HG03442 (cell line): Measurements from ENCODE around the gene SFTPD.
"Not testable (repeated sequence)": the region's sequence is repeated elsewhere in the genome, so short reads cannot be mapped to it uniquely, and the experiment has no call there.

ENCODE experiments used
- ATAC-seq: cut with Tn5 transposase; IDR thresholded peaks from one replicate; pipeline ENCODE4 v1.9.1; 2021; ENCODE audit warnings: mild to moderate bottlenecking, moderate library complexity; ENCODE audit not compliant: unreplicated experiment

The SFTPD gene

DNA sequence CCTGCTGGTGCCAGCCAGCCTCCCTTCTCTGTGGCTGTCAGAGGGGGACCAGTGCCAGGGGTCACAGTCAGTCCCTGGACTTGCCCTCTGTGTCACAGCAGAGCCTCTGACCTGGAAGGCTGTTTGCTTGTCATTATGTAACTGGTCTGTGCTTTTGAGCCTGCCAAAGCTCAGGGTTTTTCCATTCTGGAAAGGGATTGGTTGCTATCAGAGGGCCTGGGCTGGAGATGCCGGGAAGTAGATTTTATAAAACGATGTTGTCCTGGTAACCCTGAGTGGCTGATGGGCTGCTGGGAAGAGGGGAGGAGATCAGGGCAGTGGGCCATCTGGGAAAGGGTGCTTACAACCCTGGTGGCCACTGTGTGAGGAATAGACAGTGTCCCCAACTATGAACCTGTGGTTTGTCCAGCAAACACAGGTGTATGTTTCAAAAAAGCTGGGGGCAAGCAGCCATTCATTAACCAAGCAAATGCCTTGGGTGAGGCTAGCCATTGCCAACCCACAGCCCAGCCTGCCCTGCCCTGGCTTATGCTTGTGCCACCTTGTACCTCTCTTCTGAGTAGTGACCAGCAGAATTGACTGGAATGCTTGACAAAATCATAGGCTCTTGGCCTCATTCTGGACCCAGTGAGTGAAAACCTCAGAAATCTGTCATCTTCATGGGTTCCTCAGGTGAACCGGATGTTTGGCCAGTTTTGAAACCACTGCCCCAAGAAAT lies 21.6 kb downstream of the SFTPD start:
- ATAC-seq, result no peak

DNA sequence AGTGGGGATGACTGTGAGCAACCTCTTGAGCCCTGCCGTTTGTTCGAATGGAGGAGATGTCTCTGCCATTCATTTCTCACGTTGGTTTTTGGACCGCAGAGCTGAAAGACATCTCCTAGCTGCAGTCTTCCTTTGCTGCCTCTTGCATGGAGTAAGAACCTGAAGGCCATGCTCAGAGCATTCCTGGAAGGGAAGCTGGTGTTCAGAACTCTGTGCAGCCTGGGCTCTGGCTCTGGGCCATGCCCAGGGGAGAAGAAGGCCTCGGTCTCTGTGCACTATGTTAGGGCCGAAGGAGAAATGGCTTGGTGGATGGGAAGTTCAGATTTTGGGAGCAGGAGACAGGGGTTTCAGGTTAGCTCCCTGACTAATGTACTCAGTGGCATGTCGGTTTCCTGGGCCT lies 22.9 kb downstream of the SFTPD start:
- ATAC-seq, result no peak

DNA sequence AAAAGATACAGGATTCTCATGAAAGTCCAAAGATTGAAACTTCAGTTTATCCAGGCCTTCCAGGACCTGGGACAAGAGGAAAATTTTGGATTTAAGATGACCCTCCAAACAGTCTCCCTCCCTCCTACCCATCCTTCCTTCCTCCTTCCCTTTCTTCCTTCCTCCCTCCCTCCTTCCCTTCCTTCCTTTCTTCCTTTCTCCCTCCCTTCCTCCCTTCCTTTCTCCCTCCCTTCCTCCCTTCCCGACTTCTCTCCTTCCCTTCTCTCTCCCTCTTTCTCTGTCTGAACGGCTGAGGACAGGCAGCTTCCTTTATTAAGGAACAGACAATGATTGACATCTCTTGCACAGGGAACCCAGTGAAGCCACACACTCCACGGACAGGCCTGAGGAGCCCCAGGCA lies 23.3 kb downstream of the SFTPD start:
- ATAC-seq, result no peak

DNA sequence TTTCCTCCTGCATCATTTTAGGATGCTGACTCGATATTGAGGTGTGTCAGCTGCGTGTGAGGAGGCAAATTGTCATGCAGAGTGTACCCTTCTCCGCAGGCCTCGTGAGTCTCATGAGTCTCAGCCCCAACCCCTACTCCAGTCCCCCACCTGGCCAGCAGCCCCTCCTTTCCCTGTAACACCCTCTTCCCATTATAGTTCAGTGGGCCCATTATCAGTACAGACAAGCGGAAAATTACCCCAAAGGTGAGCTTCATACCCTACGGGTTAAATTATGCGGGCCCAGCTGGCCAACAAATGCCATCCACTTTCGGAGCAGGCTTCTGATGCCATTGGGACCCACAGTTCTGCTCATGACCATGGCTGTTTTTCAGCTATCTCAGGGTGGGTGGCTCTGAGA lies 25.2 kb downstream of the SFTPD start:
- no peak for ATAC-seq

DNA sequence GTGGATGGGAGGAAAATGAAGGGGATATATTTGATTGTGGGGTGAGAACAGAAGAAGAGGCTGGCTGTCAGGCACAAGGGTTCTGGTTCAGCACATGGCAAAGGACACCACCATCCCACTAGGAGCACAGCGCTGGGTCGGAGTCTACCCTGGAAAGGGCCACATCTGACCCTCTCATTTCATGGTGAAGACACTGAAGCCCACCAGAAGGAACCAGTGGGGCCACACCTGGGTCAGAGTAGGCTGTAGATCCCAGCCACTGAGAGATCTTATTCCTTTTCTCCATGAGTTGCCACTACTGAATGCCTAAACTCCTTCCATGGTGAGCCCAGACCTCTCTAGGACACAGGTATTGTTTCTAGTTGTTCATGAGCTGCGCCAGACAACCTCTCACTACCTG lies 25.8 kb downstream of the SFTPD start:
- ATAC-seq, result no peak

DNA sequence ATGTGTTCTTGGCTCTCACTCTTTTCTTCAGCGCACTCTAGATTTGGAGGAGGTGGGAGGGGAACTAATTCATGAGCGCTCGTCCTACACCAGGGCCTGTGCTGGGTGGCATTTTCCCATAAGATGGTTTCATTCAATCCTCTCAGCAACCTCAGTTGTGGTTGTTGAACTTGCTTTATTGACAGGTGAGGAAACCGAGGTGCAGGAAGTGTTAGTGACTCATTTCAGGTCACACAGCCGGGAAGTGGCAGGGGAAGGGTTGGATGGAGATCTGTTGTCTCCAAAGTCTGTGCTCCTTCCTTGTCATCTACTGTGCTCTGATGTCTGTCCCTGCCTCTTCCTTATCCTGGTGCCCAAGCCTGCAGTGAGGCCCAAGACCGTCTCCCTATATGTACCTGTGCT lies 26.9 kb downstream of the SFTPD start:
- not testable (repeated sequence) for ATAC-seq

DNA sequence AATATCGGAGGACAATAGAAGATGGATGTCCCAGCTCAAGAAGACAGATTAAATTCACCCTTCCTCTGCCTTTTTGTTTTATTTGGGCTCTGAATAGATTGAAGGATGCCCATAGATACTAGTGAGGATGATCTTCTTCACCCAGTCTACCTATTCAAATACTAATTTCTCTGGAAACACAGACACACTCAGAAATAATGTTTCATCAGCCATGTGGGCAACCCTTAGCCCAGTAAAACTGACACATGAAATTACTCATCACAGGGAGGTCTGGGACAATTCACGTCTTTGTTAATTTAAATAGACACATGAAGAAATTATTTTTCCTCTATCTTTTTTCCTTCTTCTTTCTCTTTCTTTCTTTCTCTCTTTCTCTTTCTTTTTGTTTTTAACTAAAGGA lies 33.1 kb downstream of the SFTPD start:
- ATAC-seq, result not testable (repeated sequence)

DNA sequence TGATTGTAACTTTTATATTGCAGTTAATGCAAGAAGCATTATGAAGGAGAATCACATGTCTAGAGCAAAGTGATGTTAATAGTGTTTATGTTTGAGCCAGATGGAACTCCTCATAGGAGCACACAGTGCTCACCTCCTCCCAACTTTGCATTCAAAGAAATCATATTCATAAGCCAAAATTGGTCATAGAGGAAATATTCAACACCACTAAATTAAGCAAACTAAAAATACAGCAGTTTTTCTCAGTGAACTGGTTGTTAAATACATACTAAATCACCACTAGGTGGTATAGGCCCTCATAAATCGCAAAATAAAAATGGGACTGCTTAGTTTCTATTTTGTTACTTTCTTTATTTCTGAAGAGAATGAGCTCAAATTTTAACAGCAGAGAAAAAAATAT lies 34.4 kb downstream of the SFTPD start:
- not testable (repeated sequence) for ATAC-seq

DNA sequence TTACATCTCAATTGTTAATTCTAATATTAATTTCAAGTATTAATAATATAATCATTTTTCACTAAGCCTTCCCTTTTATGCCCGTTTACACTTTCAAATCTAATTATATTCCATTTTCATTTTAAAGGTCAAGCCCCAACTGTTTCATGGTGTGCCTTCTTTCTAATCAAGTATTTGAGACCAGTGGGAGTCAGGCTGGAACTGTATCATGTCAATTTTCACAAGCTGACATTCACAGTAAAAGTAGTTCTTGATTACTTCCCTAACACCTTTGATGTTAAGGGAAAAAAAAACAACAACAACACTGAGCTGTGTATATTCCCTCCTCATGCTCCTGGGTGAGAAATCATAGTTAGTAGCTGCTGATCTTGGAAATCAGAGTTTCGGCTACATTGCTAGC lies 38.1 kb downstream of the SFTPD start:
- ATAC-seq, result no peak

DNA sequence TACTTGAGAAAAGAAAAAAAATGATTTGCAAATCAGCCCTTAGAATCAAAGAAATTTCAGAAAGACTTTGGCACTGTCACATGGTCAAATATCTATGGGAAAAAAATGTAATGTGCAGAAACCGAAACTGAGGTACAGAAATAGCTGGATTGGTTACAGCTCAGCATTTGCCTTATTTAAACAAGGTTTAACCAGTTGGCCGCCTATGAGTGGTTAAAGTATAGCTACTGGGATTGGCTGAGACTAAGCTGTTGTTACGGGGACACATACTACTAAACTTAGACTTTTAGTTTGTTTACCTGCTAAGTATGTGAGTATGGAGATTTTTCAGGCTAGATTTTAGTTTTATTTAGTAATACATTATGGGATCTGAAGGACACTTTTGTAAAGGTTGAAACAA lies 38.6 kb downstream of the SFTPD start:
- no peak for ATAC-seq

DNA sequence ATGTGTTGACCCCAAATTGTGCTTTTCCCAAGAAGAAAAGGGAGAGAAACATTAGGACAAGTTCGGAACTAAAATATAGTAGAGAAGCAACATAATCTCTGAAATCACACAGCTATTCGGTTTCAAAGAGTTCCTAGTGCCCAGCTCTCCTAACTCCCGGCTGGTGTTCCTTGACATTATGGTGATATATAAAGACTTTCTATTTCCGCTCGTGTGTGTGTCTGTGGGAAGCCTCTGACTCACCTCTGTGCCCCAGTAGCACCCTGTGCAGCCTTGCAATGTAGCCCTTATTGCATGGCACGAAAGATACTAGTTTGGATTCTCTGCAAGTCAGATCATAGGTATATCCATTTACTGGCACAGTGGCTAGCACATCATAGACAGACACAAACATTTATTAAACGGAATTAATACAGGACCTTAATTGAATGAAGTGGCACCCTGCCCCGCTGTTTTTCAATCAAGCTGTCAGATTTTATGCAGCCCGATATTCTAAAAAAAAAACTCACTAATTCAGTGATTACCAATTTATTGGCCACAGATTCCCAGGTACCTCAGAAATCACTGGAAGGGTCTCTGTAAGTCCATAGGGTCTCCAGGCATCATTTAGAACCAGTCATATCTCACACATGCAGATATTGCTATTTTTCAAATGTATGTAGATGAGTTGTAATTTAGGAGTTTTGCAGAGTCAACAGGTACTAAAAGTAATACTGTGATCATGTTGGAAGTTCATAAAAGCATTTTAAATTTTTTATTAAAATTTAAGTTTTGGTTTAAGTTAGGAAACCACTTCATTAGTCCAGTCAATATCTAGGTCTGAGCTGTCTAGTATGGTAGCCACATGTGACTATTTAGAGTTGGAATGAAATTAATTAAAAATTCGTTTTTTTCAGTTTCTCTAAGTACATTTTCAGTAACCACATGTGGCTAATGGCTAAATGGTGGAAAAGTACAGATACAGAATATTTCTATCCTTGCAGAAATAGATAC lies 43.3 kb downstream of the SFTPD start:
- no peak for ATAC-seq

DNA sequence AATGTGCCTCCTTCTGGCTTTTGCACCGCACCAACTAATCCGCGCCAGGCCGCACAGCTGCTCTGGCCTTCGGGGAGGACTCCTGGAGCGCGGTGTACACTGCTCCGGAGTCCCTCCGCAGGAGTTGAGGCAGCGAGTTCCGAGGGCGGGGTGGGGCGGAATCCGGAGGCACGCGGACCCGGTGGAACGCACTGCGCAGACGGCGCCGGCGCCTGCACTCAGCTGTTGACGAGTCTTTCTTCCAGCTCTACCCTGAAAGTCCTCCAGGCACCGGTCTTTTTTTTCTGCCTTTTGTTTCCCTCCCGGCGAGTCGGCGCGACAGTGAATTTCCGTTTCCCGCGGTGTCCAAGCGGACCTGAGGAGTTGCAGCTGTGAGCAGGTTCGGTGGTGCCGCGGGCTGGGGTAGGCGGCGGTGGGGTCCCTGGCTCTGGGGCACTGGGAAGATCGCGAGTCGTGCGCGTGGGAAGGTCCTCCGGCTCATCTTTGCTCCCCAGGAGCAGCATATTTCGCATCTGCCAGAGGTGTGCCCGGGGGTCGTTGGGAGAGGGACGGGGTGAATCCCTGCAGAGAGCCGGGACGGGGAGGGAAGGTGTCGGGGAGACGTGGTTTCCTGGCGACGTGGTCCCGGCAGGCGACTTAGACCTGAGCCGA lies 44.1 kb downstream of the SFTPD start:
- ATAC-seq, result peak; percentile 47

DNA sequence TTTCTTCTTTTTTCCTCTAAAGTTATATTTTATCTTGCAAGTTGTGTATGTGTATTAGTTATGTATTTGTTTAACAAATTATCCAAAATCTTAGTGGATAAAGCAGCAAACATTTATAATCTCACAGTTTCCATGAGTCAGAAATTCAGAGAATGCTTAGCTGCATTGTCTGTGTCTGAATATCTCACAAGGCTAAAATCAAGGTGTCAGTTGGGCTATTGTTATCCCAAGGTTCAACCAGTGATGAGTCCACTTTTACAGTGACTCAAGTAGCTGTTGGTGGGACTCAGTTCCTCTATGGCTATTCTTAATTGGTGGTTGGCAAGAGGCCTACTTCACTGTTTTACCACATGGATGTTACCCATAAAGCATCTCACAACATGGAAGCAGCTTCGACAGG lies 47.3 kb downstream of the SFTPD start:
- ATAC-seq, result not testable (repeated sequence)

DNA sequence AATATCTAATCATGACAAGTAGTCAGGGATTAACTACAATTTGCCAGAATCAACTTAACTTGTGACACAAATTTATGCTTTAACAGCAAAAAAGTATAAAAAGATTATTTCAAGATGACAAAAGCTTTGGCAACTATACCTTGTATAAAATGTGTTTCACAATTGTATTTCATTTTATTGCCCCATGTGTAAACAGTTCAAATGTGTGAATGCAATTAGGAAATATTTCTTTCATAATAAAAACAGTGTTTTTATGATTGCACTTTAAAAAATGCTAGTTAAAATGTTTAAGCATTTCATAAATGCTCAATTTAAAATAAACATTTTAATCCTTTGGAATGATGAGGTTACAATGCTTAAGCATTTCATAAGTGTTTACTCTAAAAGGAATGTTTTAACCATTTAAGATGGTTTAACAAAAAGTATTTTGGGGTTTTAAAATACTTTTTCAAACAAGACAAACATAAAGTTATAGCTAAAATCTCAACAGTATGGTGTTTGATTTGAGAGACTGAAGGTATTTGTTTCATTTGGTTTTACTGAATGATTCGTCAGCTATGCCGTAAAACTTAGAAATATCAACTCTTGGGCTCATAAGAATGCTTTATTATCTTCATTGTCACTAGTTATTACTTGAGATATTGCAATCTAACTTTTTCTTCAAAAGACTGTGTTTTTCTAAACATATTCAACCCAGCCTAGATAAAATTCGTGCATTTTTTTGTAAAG lies 50.1 kb downstream of the SFTPD start:
- ATAC-seq, result no peak

DNA sequence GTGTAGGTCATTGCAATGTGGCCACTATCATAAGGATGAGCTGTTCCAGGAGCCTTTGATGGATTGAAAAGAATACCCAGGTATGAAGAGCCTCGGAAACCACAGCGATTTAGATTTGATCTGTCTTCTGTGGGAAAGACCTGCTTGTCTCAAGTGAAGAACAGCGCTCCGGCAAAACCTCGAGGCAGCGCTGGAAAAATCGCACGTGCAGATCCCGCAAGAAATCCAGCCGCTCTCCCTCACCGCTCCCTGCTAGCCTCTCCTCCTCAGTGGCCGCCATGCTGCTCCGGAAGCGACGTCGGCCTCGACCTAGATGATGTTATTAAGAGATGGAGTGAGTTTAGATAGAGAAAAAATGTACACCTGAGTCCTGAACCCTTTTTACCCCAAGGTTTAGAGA lies 56.0 kb downstream of the SFTPD start:
- not testable (repeated sequence) for ATAC-seq

DNA sequence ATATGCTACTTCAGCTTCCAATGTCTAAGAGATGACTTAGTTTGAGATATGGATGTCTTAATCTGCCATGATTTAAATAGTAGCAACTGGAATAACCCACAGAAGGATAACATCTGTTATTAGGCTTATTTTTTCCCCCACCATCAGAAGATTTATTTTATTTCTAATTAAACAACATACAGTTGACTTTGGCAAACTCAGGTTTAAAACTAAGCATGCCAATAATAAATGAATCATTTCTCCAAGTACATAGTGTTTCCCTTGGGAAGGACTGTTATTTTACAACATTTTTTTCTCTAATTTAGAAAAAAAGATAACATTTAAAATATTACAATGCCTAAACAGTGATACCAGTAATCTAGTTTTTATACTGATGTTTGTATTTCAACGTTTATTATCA lies 58.4 kb downstream of the SFTPD start:
- ATAC-seq, result no peak

DNA sequence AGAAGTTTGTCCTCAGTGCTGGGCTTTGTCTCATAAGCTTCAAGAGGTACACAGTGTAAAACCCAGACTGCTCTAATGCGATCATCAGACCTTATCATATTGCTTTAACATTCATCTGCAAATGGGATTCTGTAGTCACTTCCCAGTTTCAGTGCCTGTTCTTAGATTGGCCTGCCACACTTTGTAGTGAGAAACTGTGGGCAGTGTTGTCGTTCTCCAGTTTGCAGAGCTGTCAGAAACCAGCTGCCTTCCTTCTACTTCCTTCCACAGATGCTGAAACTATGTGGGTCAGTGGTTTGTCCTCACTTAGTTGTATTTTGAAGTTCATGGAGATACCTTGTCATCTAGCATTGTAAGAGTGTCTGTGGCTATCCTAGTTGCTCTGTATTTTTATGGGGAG lies 59.9 kb downstream of the SFTPD start:
- not testable (repeated sequence) for ATAC-seq
